Vagina (tissue), 2 donors: ENCODE results near the gene MUC6. TPM values are rescaled to one million over a fixed set of nuclear protein-coding genes. Genes with fewer than 3 reads are reported as not detected.

Experiments
- DNase-seq, 2 donors: peaks; one replicate each; pipeline ENCODE4 v3.0.0-alpha.2; 2017; ENCODE audit errors: extremely low spot score in 2 of 2
- H3K27ac ChIP-seq: fragments of 200-600 bp; sonication (generic); one replicate; pipeline ENCODE4 v1.5.1; 2019
- H3K27me3 ChIP-seq: fragments of 200-600 bp; sonication (generic); one replicate; pipeline ENCODE4 v1.5.1; 2019
- H3K36me3 ChIP-seq, 2 donors: fragments of 200-600 bp; sonication (generic); one replicate each; pipeline ENCODE4 v1.5.1; 2017 to 2019
- H3K4me1 ChIP-seq: fragments of 200-600 bp; sonication (generic); one replicate; pipeline ENCODE4 v1.5.1; 2019
- H3K4me3 ChIP-seq, 2 donors: fragments of 200-600 bp; sonication (generic); 1 replicate in 1 of 2; 2 replicates in 1 of 2; pipeline ENCODE4 v1.5.1; 2016 to 2019
- H3K9me3 ChIP-seq: fragments of 200-600 bp; sonication (generic); one replicate; pipeline ENCODE4 v1.5.1; 2019
- POLR2A ChIP-seq, 2 donors: fragments of 450-650 bp; IDR thresholded peaks; one replicate each; pipeline ENCODE4 v1.6.1; 2017; ENCODE audit warnings: antibody characterized with exemption in 2 of 2, mild to moderate bottlenecking in 2 of 2, moderate library complexity in 2 of 2
- POLR2AphosphoS5 ChIP-seq, 2 donors: sonication (generic); formaldehyde crosslinking; IDR thresholded peaks; one replicate each; pipeline ENCODE4 v1.9.0; 2017; ENCODE audit warnings: antibody characterized with exemption in 2 of 2, mild to moderate bottlenecking in 2 of 2, low read depth in 1 of 2; ENCODE audit not compliant: insufficient read depth in 1 of 2
- intact Hi-C: fragments of 100-400 bp; cut with DNase I; formaldehyde crosslinking; loops from one replicate; pipeline ENCODE4 v1.15.1; 2023
- total RNA-seq: library from RNA; depleted of rRNA; stranded (reverse); fragments of >200 nt; gene quantifications from one replicate; pipeline ENCODE4 v1.2.3, GENCODE V29; 2016
- TF ChIP-seq, protein P1 (sequence below), 3 experiments: fragments of 450-650 bp in 2 of 3; fragments of 200-600 bp in 1 of 3; sonication (generic) in 1 of 3; IDR thresholded peaks; one replicate each; pipeline ENCODE4 v1.5.1; 2017 to 2019; ENCODE audit warnings: antibody characterized with exemption in 3 of 3, mild to moderate bottlenecking in 2 of 3, moderate library complexity in 2 of 3

MUC6 gene
- total RNA-seq, 1 donor from 2014 or later, result not detected

DNA sequence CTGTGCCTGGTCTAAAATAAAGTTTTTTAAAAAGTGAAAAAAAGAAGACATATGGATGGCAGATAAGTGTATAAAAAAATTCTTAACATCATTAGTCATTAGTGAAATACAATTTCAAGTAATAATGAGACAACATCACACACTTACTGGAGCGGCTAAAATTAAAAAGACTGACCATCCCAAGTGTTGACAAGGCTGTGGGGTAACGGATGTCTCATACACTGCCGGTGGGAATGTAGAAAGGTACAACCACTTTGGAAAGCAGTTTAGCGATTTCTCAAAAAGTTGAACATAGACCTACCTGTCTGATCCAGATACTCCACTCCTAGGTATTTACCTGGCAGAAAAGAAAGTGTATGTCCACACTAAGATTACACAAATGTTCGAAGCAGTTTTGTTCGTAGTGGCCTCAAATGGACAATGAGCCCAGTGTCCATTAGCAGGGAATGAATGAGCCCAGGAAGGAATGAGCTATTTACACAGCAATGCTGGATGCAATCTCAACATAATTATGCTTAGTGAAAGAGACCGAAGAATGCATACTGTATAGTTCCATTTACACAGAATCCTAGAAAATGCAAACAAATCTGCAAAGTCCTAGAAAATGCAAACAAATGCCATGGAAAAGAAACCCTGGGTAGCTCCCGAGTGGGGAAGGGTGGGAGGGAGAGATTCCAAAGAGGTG, 31.4 kb upstream of the MUC6 start:
- no peak for DNase-seq
- Histone ChIP-seq H3K4me3 (no peak overlapping the region), H3K36me3 (no peaks in the 10 kb centered on the region), H3K9me3 (no peaks in the 10 kb centered on the region), H3K4me1 (peaks cover 3% of the 10 kb centered on the region), H3K27ac (no peak overlapping the region), H3K27me3 (no peaks in the 10 kb centered on the region)
- intact Hi-C loops, result no loop called here
- TF ChIP-seq, protein P1, sequence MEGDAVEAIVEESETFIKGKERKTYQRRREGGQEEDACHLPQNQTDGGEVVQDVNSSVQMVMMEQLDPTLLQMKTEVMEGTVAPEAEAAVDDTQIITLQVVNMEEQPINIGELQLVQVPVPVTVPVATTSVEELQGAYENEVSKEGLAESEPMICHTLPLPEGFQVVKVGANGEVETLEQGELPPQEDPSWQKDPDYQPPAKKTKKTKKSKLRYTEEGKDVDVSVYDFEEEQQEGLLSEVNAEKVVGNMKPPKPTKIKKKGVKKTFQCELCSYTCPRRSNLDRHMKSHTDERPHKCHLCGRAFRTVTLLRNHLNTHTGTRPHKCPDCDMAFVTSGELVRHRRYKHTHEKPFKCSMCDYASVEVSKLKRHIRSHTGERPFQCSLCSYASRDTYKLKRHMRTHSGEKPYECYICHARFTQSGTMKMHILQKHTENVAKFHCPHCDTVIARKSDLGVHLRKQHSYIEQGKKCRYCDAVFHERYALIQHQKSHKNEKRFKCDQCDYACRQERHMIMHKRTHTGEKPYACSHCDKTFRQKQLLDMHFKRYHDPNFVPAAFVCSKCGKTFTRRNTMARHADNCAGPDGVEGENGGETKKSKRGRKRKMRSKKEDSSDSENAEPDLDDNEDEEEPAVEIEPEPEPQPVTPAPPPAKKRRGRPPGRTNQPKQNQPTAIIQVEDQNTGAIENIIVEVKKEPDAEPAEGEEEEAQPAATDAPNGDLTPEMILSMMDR (IDR thresholded peaks at IDR 0.05), result no peak
- no peak for TF ChIP-seq POLR2A (IDR thresholded peaks at IDR 0.05)
- no peak for TF ChIP-seq POLR2AphosphoS5 (IDR thresholded peaks at IDR 0.05; ENCODE audit: insufficient read depth in 1 of 2, low read depth in 1 of 2)

GRCh38 chr11:1064167-1064566, 27.6 kb upstream of the MUC6 start:
- Histone ChIP-seq H3K27me3 (no peaks in the 10 kb centered on the region), H3K36me3 (no peaks in the 10 kb centered on the region), H3K27ac (no peak overlapping the region), H3K4me1 (peaks cover 9% of the 10 kb centered on the region), H3K4me3 (no peak overlapping the region), H3K9me3 (no peaks in the 10 kb centered on the region)
- intact Hi-C loops, result no loop called here
- DNase-seq, result no peak
- TF ChIP-seq, protein P1 (IDR thresholded peaks at IDR 0.05), result no peak
- TF ChIP-seq POLR2A (IDR thresholded peaks at IDR 0.05) (no peak), POLR2AphosphoS5 (IDR thresholded peaks at IDR 0.05; ENCODE audit: insufficient read depth in 1 of 2, low read depth in 1 of 2) (no peak)

GRCh38 chr11:1062075-1062820, 25.7 kb upstream of the MUC6 start:
- intact Hi-C loops, result no loop called here
- no peak overlapping the region for H3K4me3 ChIP-seq
- peaks cover 9% of the 10 kb centered on the region for H3K4me1 ChIP-seq
- H3K27ac ChIP-seq, result no peak overlapping the region
- H3K27me3 ChIP-seq, result no peaks in the 10 kb centered on the region
- DNase-seq, result no peak
- no peaks in the 10 kb centered on the region for H3K36me3 ChIP-seq
- no peak for TF ChIP-seq POLR2A (IDR thresholded peaks at IDR 0.05)
- TF ChIP-seq, protein P1 (IDR thresholded peaks at IDR 0.05), result no peak
- H3K9me3 ChIP-seq, result no peaks in the 10 kb centered on the region

- Histone ChIP-seq H3K27me3 (no peaks in the 10 kb centered on the region), H3K27ac (no peak overlapping the region), H3K4me1 (peaks cover 9% of the 10 kb centered on the region), H3K9me3 (no peaks in the 10 kb centered on the region), H3K36me3 (no peaks in the 10 kb centered on the region), H3K4me3 (no peak overlapping the region)
- DNase-seq, result no peak
- intact Hi-C loops, result no loop called here
- TF ChIP-seq POLR2AphosphoS5 (IDR thresholded peaks at IDR 0.05; ENCODE audit: insufficient read depth in 1 of 2, low read depth in 1 of 2), result peak in 1 of 2 donors; percentile 11
- no peak for TF ChIP-seq POLR2A (IDR thresholded peaks at IDR 0.05)
These were observed 24.5 kb upstream of the MUC6 start for GRCh38 chr11:1060852-1061616.

DNA sequence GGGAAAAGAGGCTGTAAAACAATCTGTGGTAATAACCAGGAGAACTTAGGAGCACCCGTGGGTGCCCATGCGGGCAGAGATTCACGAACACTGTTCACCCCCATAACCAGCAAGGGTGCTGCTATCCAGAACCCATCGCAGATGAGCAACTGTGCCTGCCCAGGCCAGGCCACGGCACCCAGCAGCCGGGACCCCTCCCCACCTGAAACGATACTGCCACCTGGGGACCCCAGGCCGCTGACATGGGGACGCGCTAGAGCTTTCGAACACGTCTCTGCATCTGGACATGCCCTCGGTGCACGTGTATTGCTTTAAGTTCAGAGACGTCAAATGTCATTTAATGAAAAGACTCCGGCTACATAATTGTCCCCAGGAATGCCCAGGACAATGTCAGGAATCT, 23.9 kb upstream of the MUC6 start:
- TF ChIP-seq POLR2A (IDR thresholded peaks at IDR 0.05), result no peak
- TF ChIP-seq POLR2AphosphoS5 (IDR thresholded peaks at IDR 0.05; ENCODE audit: insufficient read depth in 1 of 2, low read depth in 1 of 2), result no peak
- TF ChIP-seq, protein P1 (IDR thresholded peaks at IDR 0.05), result no peak
- no peak overlapping the region for H3K27ac ChIP-seq

More for the DNA sequence above, 23.9 kb upstream of the MUC6 start:
- H3K9me3 ChIP-seq, result no peaks in the 10 kb centered on the region
- H3K27me3 ChIP-seq, result no peaks in the 10 kb centered on the region
- no peaks in the 10 kb centered on the region for H3K36me3 ChIP-seq
- peaks cover 9% of the 10 kb centered on the region for H3K4me1 ChIP-seq
- no peak for DNase-seq
- H3K4me3 ChIP-seq, result no peak overlapping the region
- intact Hi-C loops, result no loop called here
